ENCODE measurements around the gene SORBS2. TPM values are rescaled to one million over a fixed set of nuclear protein-coding genes. Genes with fewer than 3 reads are reported as not detected.

The SORBS2 gene
- polyA plus RNA-seq, 1 donor from 2014 or later, result 46.0 TPM

GRCh38 chr4:185683222-185683621, 128.8 kb downstream of the SORBS2 start:
- TF ChIP-seq RAD21 (conservative IDR thresholded peaks at IDR 0.05), result no peak
- no peak for TF ChIP-seq MXI1 (conservative IDR thresholded peaks at IDR 0.05; ENCODE audit: poor library complexity, severe bottlenecking)
- TF ChIP-seq EZH2 (IDR thresholded peaks at IDR 0.05; ENCODE audit: borderline replicate concordance, insufficient read depth, low read length, poor library complexity, severe bottlenecking), result no peak
- no peak for TF ChIP-seq SMC3 (conservative IDR thresholded peaks at IDR 0.05; ENCODE audit: poor library complexity)
- TF ChIP-seq TAF1 (IDR thresholded peaks at IDR 0.05; ENCODE audit: low read depth), result no peak
- Histone ChIP-seq H3K4me3 (ENCODE audit: low read length) (no peak overlapping the region), H3K36me3 (ENCODE audit: insufficient read depth, low read length) (peaks cover 5% of the 10 kb centered on the region), H3K9me2 (ENCODE audit: insufficient read depth, low read length) (no peaks in the 10 kb centered on the region), H3K4me2 (ENCODE audit: low read length) (no peak overlapping the region), H3K79me2 (replicated peaks; ENCODE audit: insufficient read depth, low read length) (no peaks in the 10 kb centered on the region), H3K27me3 (ENCODE audit: insufficient read depth, low read depth, low read length) (no peaks in the 10 kb centered on the region), H3K9ac (ENCODE audit: low read length) (no peak overlapping the region), H3F3A (ENCODE audit: insufficient read depth, low read length, poor library complexity, severe bottlenecking) (no peaks in the 10 kb centered on the region), H3K27ac (ENCODE audit: low read length) (no peak overlapping the region), H3K9me3 (ENCODE audit: low read length) (no peaks in the 10 kb centered on the region), H2AFZ (ENCODE audit: low read depth, low read length) (no peak overlapping the region), H4K20me1 (ENCODE audit: insufficient read depth) (no peaks in the 10 kb centered on the region)

- no peaks in the 10 kb centered on the region for H3K9me3 ChIP-seq (ENCODE audit: low read length)
- no peak overlapping the region for H3K9ac ChIP-seq (ENCODE audit: low read length)
- H3K4me2 ChIP-seq (ENCODE audit: low read length), result no peak overlapping the region
These were observed 129.8 kb downstream of the SORBS2 start for GRCh38 chr4:185682236-185682635.

More at GRCh38 chr4:185682236-185682635, 129.8 kb downstream of the SORBS2 start:
- H2AFZ ChIP-seq (ENCODE audit: low read depth, low read length), result no peak overlapping the region
- H3K4me3 ChIP-seq (ENCODE audit: low read length), result no peak overlapping the region
- peak overlapping the region; percentile 15 for H3K27ac ChIP-seq (ENCODE audit: low read length)
- no peaks in the 10 kb centered on the region for H3K79me2 ChIP-seq (replicated peaks; ENCODE audit: insufficient read depth, low read length)
- H3F3A ChIP-seq (ENCODE audit: insufficient read depth, low read length, poor library complexity, severe bottlenecking), result no peaks in the 10 kb centered on the region
- H3K9me2 ChIP-seq (ENCODE audit: insufficient read depth, low read length), result no peaks in the 10 kb centered on the region
- TF ChIP-seq TAF1 (IDR thresholded peaks at IDR 0.05; ENCODE audit: low read depth) (no peak), EZH2 (IDR thresholded peaks at IDR 0.05; ENCODE audit: borderline replicate concordance, insufficient read depth, low read length, poor library complexity, severe bottlenecking) (no peak), REST (IDR thresholded peaks at IDR 0.05; ENCODE audit: borderline replicate concordance) (no peak), SMC3 (conservative IDR thresholded peaks at IDR 0.05; ENCODE audit: poor library complexity) (no peak), RAD21 (conservative IDR thresholded peaks at IDR 0.05) (no peak), MXI1 (conservative IDR thresholded peaks at IDR 0.05; ENCODE audit: poor library complexity, severe bottlenecking) (no peak), POLR2AphosphoS5 (IDR thresholded peaks at IDR 0.05) (no peak), CTCF (IDR thresholded peaks at IDR 0.05; ENCODE audit: poor library complexity, severe bottlenecking) (no peak), EP300 (conservative IDR thresholded peaks at IDR 0.05; ENCODE audit: poor library complexity, severe bottlenecking) (no peak)
- H3K36me3 ChIP-seq (ENCODE audit: insufficient read depth, low read length), result peaks cover 5% of the 10 kb centered on the region
- H4K20me1 ChIP-seq (ENCODE audit: insufficient read depth), result no peaks in the 10 kb centered on the region
- no peaks in the 10 kb centered on the region for H3K27me3 ChIP-seq (ENCODE audit: insufficient read depth, low read depth, low read length)
